GM12874 (cell line): ENCODE measurements around the gene SERPINA6.

Experiments
- CTCF ChIP-seq: IDR thresholded peaks from 2 replicates; pipeline ENCODE4 v1.5.1; 2011; ENCODE audit warnings: low read depth, mild to moderate bottlenecking, control low read depth, low read length, moderate library complexity; ENCODE audit not compliant: insufficient read depth

The SERPINA6 gene

DNA sequence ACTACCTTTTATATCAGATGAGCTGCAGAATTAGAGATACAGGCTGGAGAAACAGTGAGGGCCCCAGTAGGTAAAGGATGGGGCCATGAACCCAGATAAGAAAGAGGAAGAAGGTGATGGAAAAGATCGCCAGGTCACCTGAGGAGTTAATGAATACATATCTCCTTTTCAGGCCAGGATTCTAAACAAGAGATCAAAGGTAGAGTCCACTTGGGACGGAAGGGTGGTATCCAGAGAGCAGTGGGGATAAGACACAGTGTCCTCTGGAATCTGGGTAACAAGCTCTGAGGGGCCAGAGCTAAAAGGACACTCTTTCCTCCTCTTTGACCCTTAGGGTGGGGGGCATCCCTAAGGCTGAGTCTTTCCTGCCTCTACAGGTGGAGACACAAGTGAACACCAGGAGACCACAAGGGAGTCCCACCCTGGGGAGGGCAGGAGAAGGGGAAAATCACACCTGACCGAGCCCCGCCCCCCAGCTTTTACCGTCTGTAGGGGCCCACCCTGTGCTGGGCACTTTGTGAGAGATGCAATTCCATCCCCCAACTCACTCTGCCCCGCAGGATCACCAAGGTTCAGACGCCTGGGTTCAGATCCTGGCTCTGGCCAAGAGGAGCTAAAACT is 37.9 kb upstream of the SERPINA6 start:
- TF ChIP-seq CTCF: no peak

- TF ChIP-seq CTCF: no peak
Measured at GRCh38 chr14:94357166-94357565, 34.0 kb upstream of the SERPINA6 start.

DNA sequence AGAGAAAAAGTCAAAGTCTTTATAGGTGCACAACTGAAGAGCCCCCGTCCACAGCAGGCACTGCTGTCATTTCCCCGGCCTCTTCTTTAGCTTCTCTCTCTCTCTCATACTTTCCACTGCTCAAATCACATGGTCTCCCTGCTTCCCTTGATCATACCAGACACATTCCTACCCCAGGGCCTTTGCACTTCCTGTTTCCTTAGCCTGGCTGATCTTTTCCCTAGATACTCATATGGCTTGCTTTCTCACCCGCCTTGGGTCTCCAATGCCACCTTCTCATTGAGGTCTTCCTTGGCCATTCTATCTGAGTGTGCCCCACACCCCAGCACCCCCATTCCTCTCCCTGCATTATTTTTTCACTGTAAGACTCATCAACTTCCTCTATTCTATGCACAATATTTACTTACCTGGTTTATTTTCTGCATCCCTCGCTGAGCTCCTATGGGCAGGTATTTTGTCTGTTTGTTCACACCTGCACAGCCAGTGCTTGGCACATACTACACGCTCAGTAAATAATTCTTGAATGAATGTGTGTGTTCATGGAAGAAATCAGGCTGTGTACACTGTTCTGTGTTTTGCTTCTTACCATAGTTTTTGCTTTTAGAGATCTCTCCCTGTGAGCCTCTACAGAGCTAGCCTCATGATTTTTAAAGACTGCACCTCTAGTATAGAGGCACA is 33.4 kb upstream of the SERPINA6 start:
- no peak for TF ChIP-seq CTCF

DNA sequence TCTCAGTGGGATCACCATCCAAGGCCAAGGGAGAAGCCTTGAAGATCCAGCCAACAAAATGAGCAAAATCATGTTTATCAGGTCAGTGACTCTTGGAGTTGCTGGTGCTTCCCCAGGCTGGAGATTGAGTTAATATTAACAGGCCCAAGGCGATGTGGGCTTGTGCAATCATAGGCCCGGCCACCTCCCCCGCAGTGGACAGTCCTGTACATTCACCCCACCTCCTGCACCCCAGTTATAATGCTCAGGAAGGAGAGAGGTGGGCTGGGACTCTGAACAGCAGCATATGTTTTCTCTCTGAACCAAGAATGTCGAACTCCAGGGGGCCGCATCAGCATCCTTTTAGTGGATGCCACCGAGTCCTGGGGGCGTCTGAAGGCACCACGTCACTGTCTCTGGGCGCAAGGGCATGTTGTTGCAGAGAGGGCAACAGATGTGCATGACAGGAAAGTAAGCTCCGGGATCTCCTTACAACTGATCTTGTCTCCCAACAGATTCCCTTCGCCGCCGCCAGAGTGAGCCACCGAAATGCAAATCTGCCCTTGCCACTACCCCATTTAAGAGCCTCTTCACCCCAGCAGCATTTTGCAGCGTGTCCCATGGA is 32.2 kb upstream of the SERPINA6 start:
- 0 out of 2 replicates have a peak, but pooled peaks have one; percentile 14 for TF ChIP-seq CTCF

DNA sequence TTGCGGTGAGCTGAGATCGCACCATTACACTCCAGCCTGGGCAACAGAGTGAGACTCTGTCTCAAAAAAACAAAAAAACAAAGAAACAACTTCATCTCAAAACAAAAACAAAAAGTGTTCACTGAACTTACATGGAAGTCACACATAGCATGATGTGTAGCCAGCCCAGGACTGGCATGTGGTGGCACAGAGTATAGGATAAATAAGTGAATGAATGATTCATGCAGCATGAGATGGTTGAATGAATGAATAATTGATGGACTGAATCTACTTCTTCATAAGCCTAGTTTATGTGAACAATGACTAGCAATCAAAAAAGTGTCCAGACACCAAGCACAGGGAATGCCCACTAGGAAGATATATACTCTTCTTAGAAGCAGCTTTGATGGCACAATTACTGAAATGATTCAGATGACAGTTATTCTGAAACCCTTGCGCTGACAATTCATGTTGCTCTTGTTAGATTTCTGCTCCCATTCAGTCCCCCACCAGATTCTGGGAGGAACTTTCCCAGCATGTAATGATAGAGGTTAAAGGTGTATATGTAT is 31.6 kb upstream of the SERPINA6 start:
- no peak for TF ChIP-seq CTCF

DNA sequence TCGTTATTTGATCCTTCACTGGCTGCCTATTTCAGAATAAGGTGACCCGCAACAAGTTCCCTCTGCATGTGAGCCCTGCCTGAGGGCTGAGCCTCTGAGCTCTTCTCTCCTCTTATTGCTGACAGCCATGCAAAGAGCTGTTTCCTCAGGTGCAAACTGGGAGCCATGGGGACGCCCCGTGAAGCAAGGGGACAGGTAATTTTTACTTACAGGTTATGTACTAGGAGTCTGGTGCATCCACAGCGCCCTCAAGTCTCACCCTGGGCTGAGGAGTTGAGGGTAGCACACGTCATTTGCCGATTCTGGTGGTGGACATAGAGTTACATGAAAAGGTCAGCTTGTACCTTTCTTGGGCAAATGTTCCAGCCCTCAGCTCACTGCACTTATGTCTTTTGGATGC is 26.1 kb upstream of the SERPINA6 start:
- no peak for TF ChIP-seq CTCF

- no peak for TF ChIP-seq CTCF
Measured at GRCh38 chr14:94348836-94349235, 25.7 kb upstream of the SERPINA6 start.
